Ectodermal cell (in vitro differentiated cells): ENCODE measurements around the gene PNPLA4.

ENCODE experiments used
- H3K27ac ChIP-seq: 2 replicates; pipeline ENCODE4 v1.7.0; 2013; ENCODE audit warnings: mild to moderate bottlenecking, low read depth, low read length; ENCODE audit not compliant: insufficient read depth, poor library complexity, severe bottlenecking
- H3K27me3 ChIP-seq: 2 replicates; pipeline ENCODE4 v1.7.0; 2013; ENCODE audit warnings: mild to moderate bottlenecking, low read length; ENCODE audit not compliant: insufficient read depth, control insufficient read depth, poor library complexity, severe bottlenecking
- H3K36me3 ChIP-seq: one replicate; pipeline ENCODE4 v1.7.0; 2013; ENCODE audit warnings: low read length; ENCODE audit not compliant: control insufficient read depth, insufficient read depth
- H3K4me1 ChIP-seq: one replicate; pipeline ENCODE4 v1.7.0; 2013; ENCODE audit warnings: low read length; ENCODE audit not compliant: control insufficient read depth, insufficient read depth
- H3K4me3 ChIP-seq: 2 replicates; pipeline ENCODE4 v1.7.0; 2013; ENCODE audit warnings: low read depth, low read length, control low read depth; ENCODE audit not compliant: insufficient read depth
- H3K9me3 ChIP-seq: 2 replicates; pipeline ENCODE4 v1.7.0; 2013; ENCODE audit warnings: mild to moderate bottlenecking, low read length, moderate library complexity; ENCODE audit not compliant: control insufficient read depth
- WGBS, 2 experiments: methylation state at CpG; one replicate each; pipeline ENCODE4 v1.1.7; 2013; ENCODE audit warnings: missing lambda C conversion rate in 2 of 2; 5-methylcytosine and 5-hydroxymethylcytosine counted together

Gene PNPLA4

DNA sequence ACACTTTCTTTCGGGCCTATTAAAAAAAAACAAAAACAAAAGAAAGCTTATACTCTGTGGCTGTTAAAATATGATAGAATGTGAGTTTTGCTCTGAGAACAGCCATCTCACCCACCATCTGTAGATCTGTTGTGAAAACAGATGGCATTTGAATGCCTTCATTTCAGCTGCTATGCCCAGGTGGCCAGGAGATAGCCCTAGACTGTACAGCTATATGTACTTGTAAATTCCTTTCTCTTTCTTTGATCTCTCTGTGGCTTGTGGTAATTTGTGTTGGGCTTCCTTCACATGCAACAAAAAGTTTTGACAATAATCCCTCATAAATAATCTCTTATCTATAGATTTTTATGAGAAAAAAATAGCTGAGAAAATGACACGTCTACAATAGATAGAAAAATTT lies 38.1 kb downstream of the PNPLA4 start:
- Histone ChIP-seq H3K4me1 (no peaks in the 10 kb centered on the region), H3K9me3 (no peaks in the 10 kb centered on the region), H3K27ac (no peak overlapping the region), H3K27me3 (no peaks in the 10 kb centered on the region), H3K4me3 (no peak overlapping the region), H3K36me3 (no peaks in the 10 kb centered on the region)
- no CpG with 5 or more reads among the region's 2 CpGs for WGBS, 2 experiments

DNA sequence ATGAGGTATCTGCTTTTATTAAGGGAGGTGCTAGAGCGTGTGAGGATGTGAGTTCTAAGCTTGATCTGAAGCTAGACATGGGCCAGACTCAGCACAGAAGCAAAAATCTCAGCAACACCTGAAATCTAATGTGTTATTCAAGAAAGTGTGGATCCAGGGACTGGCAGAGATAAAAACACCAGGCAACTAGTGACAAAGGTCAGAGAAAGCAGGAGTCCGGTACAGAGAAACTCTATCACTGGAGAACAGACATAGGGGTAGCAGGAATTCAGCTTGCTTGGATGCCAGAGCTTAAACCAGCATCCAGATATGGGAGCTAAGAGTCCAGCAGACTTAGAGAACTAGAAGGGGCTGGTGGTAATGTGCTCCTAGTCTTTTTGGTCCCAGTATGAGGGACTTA lies 50.3 kb downstream of the PNPLA4 start:
- Histone ChIP-seq H3K36me3 (no peaks in the 10 kb centered on the region), H3K4me1 (no peaks in the 10 kb centered on the region), H3K9me3 (no peaks in the 10 kb centered on the region), H3K27me3 (no peaks in the 10 kb centered on the region), H3K4me3 (no peak overlapping the region), H3K27ac (no peak overlapping the region)
- WGBS, 2 experiments, result 96% methylated on average over 2 of the region's 2 CpGs

DNA sequence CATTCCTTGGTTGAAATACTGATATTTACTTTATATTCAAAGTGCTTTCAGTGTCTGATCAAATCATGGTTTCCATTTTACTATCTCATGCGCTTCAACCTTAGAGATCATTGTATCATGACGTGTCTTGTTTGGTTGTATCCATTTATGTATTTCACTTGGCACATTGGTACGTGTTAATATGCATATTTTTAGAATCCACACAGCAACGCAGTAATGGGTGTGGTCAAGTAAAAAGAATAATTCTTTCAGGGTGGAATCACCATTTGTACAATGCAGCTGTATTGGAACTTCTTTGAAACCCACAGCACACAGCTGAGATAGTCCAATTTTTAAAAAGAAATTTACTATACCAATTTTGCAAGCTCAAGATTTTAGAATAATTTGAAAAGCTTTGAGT lies 55.2 kb downstream of the PNPLA4 start:
- H3K4me1 ChIP-seq, result no peaks in the 10 kb centered on the region
- no peaks in the 10 kb centered on the region for H3K27me3 ChIP-seq
- no peak overlapping the region for H3K4me3 ChIP-seq
- no peak overlapping the region for H3K27ac ChIP-seq
- H3K36me3 ChIP-seq, result no peaks in the 10 kb centered on the region
- H3K9me3 ChIP-seq, result no peaks in the 10 kb centered on the region
- WGBS, 2 experiments, result 90 to 100% methylated on average over 1 to 4 of the region's 4 CpGs

DNA sequence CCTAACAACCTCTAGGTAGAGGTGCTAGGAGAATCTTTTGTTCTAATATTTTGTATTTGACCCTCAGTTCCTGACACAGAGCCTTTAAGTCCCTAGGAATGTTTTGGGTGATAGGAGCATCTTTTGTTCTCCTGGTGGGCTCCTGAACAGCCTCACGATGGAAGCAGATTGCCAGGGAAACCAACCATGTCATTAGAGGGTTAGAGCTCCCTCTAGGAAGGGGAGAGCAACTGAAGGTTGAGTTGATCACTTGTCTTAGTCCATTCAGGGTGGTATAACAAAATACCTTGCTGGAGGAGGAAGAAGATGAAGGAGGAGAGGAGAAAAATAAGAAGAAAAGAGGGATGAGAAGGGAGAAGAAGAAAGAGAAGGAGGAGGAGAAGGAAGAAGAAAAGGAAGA lies 75.0 kb downstream of the PNPLA4 start:
- Histone ChIP-seq H3K36me3 (no peaks in the 10 kb centered on the region), H3K4me3 (no peak overlapping the region), H3K27ac (no peak overlapping the region), H3K27me3 (no peaks in the 10 kb centered on the region), H3K9me3 (no peaks in the 10 kb centered on the region), H3K4me1 (no peaks in the 10 kb centered on the region)
- 18 to 26% methylated on average over 1 of the region's 1 CpG for WGBS, 2 experiments
